HG02759 (cell line): Measurements from ENCODE around the gene INSR.
A peak's percentile ranks its signal among the peaks of the same experiment; 100 is the strongest.
"Not testable (repeated sequence)": the region's sequence is repeated elsewhere in the genome, so short reads cannot be mapped to it uniquely, and the experiment has no call there.

Source experiments
- ATAC-seq: cut with Tn5 transposase; IDR thresholded peaks from one replicate; pipeline ENCODE4 v1.9.1; 2021; ENCODE audit warnings: mild to moderate bottlenecking, moderate library complexity; ENCODE audit not compliant: unreplicated experiment

INSR gene

DNA sequence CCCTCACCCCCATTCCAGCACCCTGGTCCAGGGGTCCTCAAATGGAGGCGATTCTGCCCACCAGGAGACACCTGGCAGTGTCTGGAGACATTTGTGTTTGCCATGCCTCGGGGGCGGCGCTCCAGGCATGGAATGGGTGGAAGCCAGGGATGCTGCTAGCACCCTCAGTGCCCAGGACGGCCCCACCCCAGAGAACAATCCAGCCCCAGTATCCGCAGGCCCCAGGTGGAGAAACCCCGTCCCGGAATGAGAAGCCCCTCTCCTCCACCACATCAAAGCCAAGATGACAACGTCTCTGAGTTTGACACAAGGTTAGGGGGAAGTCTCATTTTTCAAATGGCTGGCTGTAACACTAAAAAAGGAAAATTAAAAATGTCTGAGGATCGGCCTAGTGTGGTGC, 68.5 kb downstream of the INSR start:
- ATAC-seq = no peak

DNA sequence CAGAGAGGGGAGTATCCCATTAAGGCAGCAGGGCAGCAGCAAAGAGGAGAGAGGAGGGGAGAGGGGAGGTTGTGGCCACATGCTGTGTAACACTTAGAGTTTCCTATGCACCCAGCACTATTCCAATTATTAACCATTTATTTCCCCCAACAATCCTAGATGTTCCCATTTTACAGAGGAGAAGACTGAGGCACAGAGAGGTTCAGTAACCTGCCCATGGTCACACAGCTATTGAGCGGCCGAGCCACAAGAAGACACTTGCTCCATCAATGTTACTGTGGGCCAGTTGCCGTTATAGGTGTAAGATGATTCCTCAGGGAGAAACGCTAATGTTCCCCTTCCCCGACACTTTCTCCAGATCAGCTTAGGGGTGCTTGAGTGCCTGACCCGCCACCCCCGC, 69.2 kb downstream of the INSR start:
- ATAC-seq = no peak

GRCh38 chr19:7224209-7224686, 70.0 kb downstream of the INSR start:
- ATAC-seq = no peak

DNA sequence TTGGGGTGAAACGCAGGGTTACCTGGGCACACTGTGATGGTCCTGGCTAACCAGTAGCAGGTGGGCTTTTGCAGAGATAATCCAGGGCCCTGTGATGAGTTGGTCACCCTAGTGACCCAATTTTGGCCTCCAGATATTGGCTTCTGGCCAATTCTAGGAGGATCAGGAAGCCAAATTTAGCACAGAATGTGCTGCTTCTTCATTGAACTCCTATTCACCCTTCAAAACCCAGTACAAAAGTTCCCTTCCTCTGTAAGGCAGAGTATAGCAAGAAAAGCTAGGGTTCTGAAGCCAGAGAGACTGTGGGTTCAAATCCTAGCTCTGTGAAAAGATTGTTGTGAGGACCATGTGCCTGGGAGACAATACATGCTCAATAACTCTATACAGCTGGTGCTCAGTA, 70.8 kb downstream of the INSR start:
- ATAC-seq = no peak

GRCh38 chr19:7219056-7219455, 75.2 kb downstream of the INSR start:
- no peak for ATAC-seq

GRCh38 chr19:7217861-7218260, 76.4 kb downstream of the INSR start:
- ATAC-seq = no peak

- ATAC-seq = no peak
Observed at GRCh38 chr19:7216373-7216902, 77.8 kb downstream of the INSR start.

DNA sequence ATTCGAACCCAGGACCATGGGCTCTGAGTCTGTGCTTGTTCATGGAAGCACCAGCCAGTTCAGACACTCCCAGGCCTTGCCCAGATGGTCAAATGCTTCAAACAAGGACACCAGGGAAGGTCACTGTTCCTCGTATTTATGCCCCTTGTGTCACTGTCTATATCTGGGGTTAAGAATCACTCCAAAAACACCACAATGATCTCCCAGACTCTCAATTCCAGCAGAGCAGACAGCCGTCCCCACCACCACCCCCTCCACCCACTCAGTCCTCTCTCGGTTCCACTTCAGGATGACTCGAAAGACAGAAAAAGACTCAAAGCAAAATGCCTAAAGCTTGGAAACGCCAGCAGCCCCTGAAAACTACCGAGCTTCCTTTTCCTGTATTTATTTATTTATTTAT, 79.0 kb downstream of the INSR start:
- no peak for ATAC-seq

DNA sequence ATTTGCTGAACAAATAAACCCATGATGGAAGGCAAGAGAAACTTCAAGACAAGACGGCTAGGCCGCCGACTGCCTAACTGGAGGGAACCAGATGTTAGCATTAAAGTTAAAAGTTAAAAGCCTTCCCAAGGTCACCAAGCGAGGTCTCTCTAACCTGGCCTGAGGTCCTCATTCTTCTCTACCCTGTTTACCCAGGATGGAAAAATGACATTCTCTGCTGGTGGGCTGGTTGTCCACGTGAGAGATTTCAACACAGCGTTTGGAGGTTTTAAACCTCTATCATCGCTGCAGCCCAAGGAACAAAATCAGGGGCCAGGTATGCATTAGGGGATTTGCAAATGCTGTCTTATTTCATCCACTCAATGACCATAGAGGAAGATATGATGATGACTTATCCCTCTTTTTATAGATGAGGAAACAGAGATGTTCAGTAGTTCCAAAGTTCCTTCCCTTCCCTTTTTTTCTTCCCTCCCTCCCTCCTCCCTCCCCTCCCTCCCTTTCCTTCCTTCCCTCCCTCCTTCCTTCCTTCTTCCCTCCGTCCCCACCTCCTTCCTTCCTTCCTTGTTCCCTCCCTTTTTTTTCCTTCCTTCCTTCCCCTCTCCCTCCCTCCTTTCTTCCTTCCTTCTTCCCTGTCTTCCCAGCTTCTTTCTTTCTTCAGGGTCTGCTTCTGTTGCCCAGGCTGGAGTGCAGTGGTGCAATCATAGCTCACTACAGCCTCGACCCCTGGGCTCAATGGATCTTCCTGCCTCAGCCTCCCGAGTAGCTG, 79.7 kb downstream of the INSR start:
- no peak for ATAC-seq

DNA sequence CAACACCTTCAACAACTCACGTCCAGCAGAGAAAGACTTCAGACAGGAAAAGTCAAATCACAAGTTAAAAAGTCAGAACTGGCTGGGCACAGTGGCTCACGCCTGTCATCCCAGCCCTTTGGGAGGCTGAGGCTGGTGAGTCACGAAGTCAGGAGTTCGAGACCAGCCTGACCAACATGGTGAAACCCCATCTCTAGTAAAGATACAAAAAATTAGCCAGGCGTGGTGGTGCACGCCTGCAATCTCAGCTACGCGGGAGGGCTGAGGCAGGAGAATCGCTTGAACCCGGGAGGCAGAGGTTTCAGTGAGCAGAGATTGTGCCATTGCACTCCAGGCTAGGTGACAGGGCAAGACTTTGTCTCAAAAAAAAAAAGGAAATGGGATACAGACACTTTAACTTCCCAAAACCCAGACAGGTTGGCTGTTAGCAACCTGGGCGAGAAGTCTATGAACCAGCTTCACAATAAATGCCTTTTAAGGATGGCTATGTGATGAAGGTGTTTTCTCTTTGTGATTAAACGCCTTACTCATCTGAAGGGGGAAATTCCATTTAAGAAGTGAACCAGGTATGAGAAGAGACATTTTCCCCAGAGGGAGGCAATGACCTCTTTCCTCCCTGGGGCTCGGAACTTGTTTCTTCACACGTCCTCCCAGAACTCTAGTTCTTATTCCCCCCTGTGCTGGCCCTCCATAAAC, 80.4 kb downstream of the INSR start:
- no peak for ATAC-seq

DNA sequence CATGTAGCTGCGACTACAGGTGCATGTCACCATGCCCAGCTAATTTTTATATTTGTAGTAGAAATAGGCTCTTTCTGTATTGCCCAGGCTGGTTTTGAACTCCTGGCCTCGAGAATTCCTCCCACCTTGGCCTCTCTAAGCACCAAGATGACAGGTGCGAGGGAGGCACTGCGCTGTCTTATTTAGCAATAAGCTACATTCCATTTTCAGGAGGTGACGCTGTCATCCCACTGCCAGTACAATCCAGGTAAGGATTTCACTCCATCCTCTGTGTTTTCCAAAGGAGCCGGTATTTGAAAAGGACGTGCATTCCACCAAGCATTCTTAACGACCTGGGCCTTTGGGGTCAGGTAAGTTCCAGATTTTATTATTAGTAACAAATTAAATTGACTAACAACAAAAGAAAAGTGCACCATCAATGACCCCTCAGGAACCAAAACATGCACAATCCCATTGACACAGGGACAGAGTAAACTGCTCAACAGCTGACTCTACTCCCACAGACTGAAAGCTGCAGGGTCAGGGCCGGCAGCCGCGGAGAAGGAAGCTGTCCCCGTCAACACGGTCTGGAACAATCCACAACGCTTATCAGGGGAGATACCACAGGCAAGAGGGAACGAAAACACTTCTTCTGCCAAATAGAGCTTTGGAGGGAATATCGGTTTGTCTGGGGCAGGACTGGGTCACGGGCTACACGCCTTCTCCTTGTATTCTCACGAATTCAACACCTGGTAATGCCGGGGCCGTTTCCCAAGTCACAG, 82.8 kb downstream of the INSR start:
- no peak for ATAC-seq

GRCh38 chr19:7210359-7210758, 83.9 kb downstream of the INSR start:
- no peak for ATAC-seq

DNA sequence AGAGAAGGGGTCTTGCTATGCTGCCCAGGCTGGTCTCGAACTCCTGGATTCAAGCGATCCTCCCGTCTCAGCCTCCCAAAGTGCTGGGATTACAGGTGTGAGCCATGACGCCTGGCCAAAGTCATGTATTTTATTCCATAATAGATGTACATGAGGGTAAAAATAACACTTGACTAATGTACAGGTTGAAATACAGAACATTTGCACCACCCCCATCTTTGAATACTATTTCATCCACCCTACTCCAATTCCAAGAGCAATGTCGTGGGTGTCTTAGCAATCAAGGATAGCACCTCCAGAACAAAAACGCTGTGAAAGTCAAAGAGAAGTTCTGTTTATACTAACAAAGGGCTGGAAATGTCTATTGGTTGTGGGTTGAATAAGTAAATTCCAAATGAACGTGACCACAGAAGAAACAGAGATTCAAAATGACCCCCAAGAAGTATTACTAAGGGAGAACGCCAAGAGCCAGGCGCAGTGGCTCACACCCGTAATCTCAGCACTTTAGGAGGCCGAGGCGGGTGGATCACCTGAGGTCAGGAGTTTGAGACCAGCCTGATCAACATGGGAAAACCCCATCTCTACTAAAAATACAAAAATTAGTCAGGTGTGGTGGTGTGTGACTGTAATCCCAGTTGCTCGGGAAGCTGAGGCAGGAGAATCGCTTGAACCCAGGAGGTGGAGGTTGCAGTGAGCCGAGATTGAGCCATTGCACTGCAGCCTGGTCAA, 84.5 kb downstream of the INSR start:
- ATAC-seq = not testable (repeated sequence)

DNA sequence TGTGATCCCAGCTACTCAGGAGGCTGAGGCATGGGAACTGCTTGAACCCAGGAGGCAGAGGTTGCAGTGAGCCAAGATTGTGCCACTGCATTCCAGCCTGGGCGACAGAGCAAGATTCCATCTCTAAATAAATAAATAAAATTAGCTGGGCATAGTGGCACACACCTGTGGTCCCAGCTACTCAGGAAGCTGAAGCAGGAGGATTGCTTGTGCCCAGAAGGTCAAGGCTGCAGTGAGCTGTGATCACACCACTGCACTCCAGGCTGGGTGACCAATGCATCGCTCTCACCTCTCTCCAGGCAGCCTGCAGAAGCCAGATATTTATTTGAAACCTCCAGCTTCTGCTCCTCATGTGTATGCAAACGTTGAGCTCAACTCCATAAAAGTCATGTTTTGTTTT, 85.2 kb downstream of the INSR start:
- not testable (repeated sequence) for ATAC-seq

DNA sequence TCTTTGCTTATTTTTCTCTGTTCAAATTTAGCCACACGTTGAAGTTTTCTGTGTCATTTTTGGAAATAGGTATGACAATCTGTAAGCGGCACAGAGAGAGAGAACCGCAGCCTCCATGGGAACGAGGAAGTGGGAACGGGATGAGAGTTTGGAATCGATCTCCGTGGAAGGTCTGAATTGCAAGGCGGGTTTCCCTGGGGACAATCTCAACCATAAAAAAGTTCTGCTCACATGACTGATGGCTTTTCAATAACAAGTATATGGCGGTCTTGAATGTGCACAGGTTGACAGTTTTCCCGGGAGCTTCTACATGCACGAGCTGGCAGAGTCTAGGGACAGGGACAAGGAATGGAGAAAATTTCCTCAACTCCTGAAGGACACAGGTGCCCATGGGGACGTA, 90.9 kb downstream of the INSR start:
- ATAC-seq = no peak

GRCh38 chr19:7202888-7203287, 91.3 kb downstream of the INSR start:
- no peak for ATAC-seq

GRCh38 chr19:7200736-7201135, 93.5 kb downstream of the INSR start:
- ATAC-seq = no peak

- ATAC-seq = no peak
Observed at GRCh38 chr19:7199613-7200533, 94.3 kb downstream of the INSR start.

- peak; percentile 87 for ATAC-seq
Observed at GRCh38 chr19:7197760-7198696, 96.2 kb downstream of the INSR start.
